Natural killer cell (primary cell): Measurements from ENCODE around the gene FMN1. TPM values are rescaled to one million over a fixed set of nuclear protein-coding genes. Genes with fewer than 3 reads are reported as not detected.

Source experiments
- ATAC-seq, 3 donors: fragments of 150-1000 bp in 2 of 3; fragments of 200-7000 bp in 1 of 3; cut with Tn5 transposase; 1 replicate in 1 of 3; 2 replicates in 2 of 3; pipeline ENCODE4 v1.10.0; 2021; ENCODE audit warnings: mild to moderate bottlenecking in 2 of 3, moderate library complexity in 2 of 3
- DNase-seq, 2 donors: peaks; one replicate each; pipeline versions ENCODE4 v3.0.0 to v3.0.0-alpha.2; 2013 to 2021; ENCODE audit warnings: mixed read lengths in 1 of 2
- H3K27ac ChIP-seq: one replicate; pipeline ENCODE4 v1.5.1; 2013; ENCODE audit warnings: mild to moderate bottlenecking, low read length
- H3K27me3 ChIP-seq: one replicate; pipeline ENCODE4 v1.6.1; 2013; ENCODE audit warnings: low read length; ENCODE audit not compliant: control insufficient read depth, insufficient read depth
- H3K36me3 ChIP-seq: one replicate; pipeline ENCODE4 v1.6.1; 2013; ENCODE audit warnings: low read length; ENCODE audit not compliant: control insufficient read depth, insufficient read depth
- H3K4me1 ChIP-seq: one replicate; pipeline ENCODE4 v1.6.1; 2013; ENCODE audit warnings: low read length; ENCODE audit not compliant: control insufficient read depth, insufficient read depth
- H3K4me3 ChIP-seq: one replicate; pipeline ENCODE4 v1.5.1; 2013; ENCODE audit warnings: low read length
- H3K9me3 ChIP-seq: one replicate; pipeline ENCODE4 v1.6.1; 2013; ENCODE audit warnings: low read length; ENCODE audit not compliant: control insufficient read depth, insufficient read depth
- H3K27ac Mint-ChIP-seq, 2 donors: one replicate each; pipeline ENCODE4 v1.8.0; 2022; ENCODE audit warnings: mild to moderate bottlenecking in 2 of 2, mixed read lengths in 2 of 2, moderate library complexity in 1 of 2
- H3K27me3 Mint-ChIP-seq, 2 donors: one replicate each; pipeline ENCODE4 v1.8.0; 2022; ENCODE audit warnings: low read depth in 2 of 2, mixed read lengths in 2 of 2
- H3K36me3 Mint-ChIP-seq: one replicate; pipeline ENCODE4 v1.8.0; 2022; ENCODE audit warnings: mixed read lengths
- H3K4me1 Mint-ChIP-seq, 2 donors: one replicate each; pipeline ENCODE4 v1.8.0; 2022; ENCODE audit warnings: mixed read lengths in 2 of 2
- H3K4me3 Mint-ChIP-seq: one replicate; pipeline ENCODE4 v1.8.0; 2022; ENCODE audit warnings: mild to moderate bottlenecking, moderate library complexity, mixed read lengths
- H3K9me3 Mint-ChIP-seq, 2 donors: one replicate each; pipeline ENCODE4 v1.8.0; 2022; ENCODE audit warnings: mixed read lengths in 2 of 2
- WGBS: methylation state at CpG from one replicate; pipeline ENCODE4 v1.1.7; 2013; ENCODE audit warnings: missing lambda C conversion rate; ENCODE audit not compliant: insufficient coverage; 5-methylcytosine and 5-hydroxymethylcytosine counted together
- intact Hi-C: fragments of 100-400 bp; cut with micrococcal nuclease; formaldehyde crosslinking; loops from one replicate; pipeline ENCODE4 v1.14.2; 2022
- total RNA-seq, 4 donors: library from RNA; stranded (reverse); fragments of 120-200 nt in 1 of 4; gene quantifications; one replicate each; pipeline versions ENCODE4 v1.2.3 to v1.2.4, GENCODE V29; 2013 to 2022
- TF ChIP-seq, protein P1 (sequence below): fragments of 200-600 bp; IDR thresholded peaks from one replicate; pipeline ENCODE4 v1.8.0; 2022; ENCODE audit warnings: antibody characterized with exemption

FMN1 gene
- total RNA-seq, 3 donors from 2014 or later (not counting 1 experiment from before 2014, with no cell fraction given), result 2.0 to 19.2 (median 2.2) TPM

DNA sequence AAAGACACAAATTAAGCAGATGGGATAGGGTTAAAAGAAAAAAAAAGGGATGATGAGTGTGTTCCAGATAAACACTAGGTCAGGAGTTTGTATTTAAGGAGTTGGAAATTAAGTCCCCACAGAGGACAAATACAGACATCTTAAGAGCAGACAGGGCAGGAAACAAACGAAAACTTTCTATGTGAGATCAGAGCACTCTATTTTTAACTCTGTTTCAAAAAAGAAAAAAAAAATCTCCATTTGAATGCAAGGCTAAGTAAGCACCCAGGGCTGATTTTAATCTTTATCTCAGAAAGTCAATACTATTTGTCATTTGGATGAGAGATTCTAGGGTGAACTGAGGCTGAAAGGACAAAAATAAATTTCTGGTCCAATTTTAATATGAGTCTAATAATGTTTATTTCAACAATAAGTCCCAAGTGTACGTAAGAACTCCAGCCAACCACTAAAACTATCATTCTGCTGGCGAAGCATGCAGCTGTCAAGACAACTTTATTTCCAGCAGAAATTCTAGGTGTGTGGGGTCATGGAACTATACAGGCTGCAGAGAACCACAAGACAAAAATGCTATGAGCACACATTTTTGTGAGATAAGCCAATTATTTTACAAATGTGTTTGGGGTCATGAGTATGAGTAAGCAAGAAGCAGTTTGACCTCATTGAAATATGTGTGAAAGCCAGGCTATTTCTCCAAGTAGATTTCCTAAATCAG is 186.1 kb downstream of the FMN1 start:
- no peak for ATAC-seq
- TF ChIP-seq, protein P1, sequence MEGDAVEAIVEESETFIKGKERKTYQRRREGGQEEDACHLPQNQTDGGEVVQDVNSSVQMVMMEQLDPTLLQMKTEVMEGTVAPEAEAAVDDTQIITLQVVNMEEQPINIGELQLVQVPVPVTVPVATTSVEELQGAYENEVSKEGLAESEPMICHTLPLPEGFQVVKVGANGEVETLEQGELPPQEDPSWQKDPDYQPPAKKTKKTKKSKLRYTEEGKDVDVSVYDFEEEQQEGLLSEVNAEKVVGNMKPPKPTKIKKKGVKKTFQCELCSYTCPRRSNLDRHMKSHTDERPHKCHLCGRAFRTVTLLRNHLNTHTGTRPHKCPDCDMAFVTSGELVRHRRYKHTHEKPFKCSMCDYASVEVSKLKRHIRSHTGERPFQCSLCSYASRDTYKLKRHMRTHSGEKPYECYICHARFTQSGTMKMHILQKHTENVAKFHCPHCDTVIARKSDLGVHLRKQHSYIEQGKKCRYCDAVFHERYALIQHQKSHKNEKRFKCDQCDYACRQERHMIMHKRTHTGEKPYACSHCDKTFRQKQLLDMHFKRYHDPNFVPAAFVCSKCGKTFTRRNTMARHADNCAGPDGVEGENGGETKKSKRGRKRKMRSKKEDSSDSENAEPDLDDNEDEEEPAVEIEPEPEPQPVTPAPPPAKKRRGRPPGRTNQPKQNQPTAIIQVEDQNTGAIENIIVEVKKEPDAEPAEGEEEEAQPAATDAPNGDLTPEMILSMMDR, result no peak

DNA sequence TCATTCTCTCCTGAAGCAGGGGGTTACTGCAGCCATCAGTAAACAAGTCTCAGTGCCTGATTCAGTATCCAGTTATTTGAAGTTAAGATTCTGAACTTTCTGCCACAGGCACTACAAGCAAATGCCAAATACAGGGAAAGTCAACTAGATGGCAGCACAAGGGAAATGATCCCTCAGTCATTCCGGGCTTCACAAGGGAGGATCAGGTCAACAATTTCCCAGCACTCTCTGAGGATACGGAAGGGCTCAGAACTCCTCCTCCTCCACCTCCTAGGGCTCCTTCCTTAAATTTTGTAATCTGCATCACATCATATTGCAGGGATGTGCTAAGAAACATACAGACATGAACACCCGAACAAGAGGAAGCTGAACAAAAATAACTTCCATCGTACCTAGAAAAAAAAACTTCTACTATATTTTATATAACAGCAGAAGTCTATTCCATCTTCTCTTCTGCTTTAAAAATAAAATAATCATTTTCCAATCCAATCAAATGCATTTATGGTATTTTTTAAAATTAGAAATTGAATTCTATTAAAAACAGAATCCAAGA is 187.1 kb downstream of the FMN1 start:
- Histone ChIP-seq H3K36me3 (no peaks in the 10 kb centered on the region), H3K27ac (no peak overlapping the region), H3K9me3 (no peaks in the 10 kb centered on the region), H3K4me3 (no peak overlapping the region), H3K4me1 (no peaks in the 10 kb centered on the region), H3K27me3 (no peaks in the 10 kb centered on the region)
- Mint-ChIP-seq H3K27me3 (peaks cover 13 to 50% of the 10 kb centered on the region in 2 donors), H3K9me3 (no peaks in the 10 kb centered on the region), H3K36me3 (no peaks in the 10 kb centered on the region), H3K4me1 (peaks cover 0 to under 1% of the 10 kb centered on the region in 2 donors), H3K4me3 (no peak overlapping the region), H3K27ac (no peak overlapping the region)
- DNase-seq, result no peak
- TF ChIP-seq, protein P1, result no peak
- intact Hi-C loops, result no loop called here
- no peak for ATAC-seq
- WGBS, result 16% methylated on average over 3 of the region's 4 CpGs

More for the DNA sequence above, 186.1 kb downstream of the FMN1 start:
- Histone ChIP-seq H3K4me3 (no peak overlapping the region), H3K4me1 (no peaks in the 10 kb centered on the region), H3K27me3 (no peaks in the 10 kb centered on the region), H3K36me3 (no peaks in the 10 kb centered on the region), H3K9me3 (no peaks in the 10 kb centered on the region), H3K27ac (no peak overlapping the region)
- no peaks in the 10 kb centered on the region for H3K9me3 Mint-ChIP-seq
- H3K36me3 Mint-ChIP-seq, result no peaks in the 10 kb centered on the region
- no CpG with 5 or more reads among the region's 3 CpGs for WGBS
- H3K27ac Mint-ChIP-seq, result no peak overlapping the region
- intact Hi-C loops, result no loop called here
- DNase-seq, result no peak
- peaks cover 0 to 5% of the 10 kb centered on the region in 2 donors for H3K4me1 Mint-ChIP-seq
- no peak overlapping the region for H3K4me3 Mint-ChIP-seq
- peaks cover 13 to 59% of the 10 kb centered on the region in 2 donors for H3K27me3 Mint-ChIP-seq

DNA sequence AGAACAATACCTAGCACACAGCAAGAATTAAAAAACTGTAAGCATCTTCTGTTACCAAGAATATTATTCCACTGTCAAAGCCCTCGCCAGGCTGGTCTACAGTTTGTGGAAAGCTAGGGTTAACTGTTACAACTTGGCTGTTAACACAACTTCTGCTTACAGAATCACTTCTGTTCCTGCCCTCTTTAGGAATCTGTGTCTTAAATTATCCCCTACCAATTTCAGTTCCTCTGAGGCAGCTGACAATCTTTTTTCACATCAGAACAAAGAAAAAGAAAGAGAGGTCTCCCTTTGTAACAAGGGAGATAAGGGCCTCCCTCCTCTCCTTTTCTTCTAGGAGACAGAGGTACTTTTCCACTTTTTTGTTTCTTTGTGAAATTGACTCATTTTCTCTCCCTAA is 188.9 kb downstream of the FMN1 start:
- DNase-seq, result no peak
- Mint-ChIP-seq H3K27me3 (peaks cover 13 to 45% of the 10 kb centered on the region in 2 donors), H3K9me3 (no peaks in the 10 kb centered on the region), H3K4me3 (no peak overlapping the region), H3K36me3 (no peaks in the 10 kb centered on the region), H3K4me1 (no peaks in the 10 kb centered on the region), H3K27ac (no peak overlapping the region)
- H3K27ac ChIP-seq, result no peak overlapping the region
- H3K4me3 ChIP-seq, result no peak overlapping the region
- ATAC-seq, result no peak
- intact Hi-C loops, result no loop called here
- 50% methylated on average over 1 of the region's 1 CpG for WGBS
- no peaks in the 10 kb centered on the region for H3K27me3 ChIP-seq
- TF ChIP-seq, protein P1, result no peak
- H3K9me3 ChIP-seq, result no peaks in the 10 kb centered on the region
- no peaks in the 10 kb centered on the region for H3K4me1 ChIP-seq
- H3K36me3 ChIP-seq, result no peaks in the 10 kb centered on the region
